Sciatic nerve (tissue), 2 donors: ENCODE results near the gene ID4. TPM values are rescaled to one million over a fixed set of nuclear protein-coding genes. Genes with fewer than 3 reads are reported as not detected.

Experiments used
- ATAC-seq: fragments of 200-7000 bp; cut with Tn5 transposase; one replicate; pipeline ENCODE4 v1.9.1; 2020; ENCODE audit warnings: mild to moderate bottlenecking, moderate library complexity
- DNase-seq: peaks from one replicate; pipeline ENCODE4 v3.0.0-alpha.2; 2020; ENCODE audit warnings: low spot score
- intact Hi-C: fragments of 100-400 bp; cut with DNase I; formaldehyde crosslinking; loops from one replicate; pipeline ENCODE4 v1.14.2; 2022
- total RNA-seq: library from RNA; stranded (reverse); fragmentation: NEBNext Ultra II Directional; extraction: Animal tissue kit (Norgen Biotek cat#: 25700); gene quantifications from one replicate; pipeline ENCODE4 v1.2.1, GENCODE V29; 2021
- donor health status: DM: no; HTN: no; CAD: no.
- donor health status: DM: no; HTN: no; CAD: no.

Gene ID4
- 37.0 TPM for total RNA-seq

- intact Hi-C loops = no loop called here
- DNase-seq (peak; percentile 97), ATAC-seq (peak; percentile 97)
Observed at GRCh38 chr6:19836799-19837510, at the start of gene ID4. ID4 (plus strand) TSS chr6:19837370; CDS start chr6:19837755, 385 bp downstream.

GRCh38 chr6:19788686-19789085 lies 48.5 kb upstream of the ID4 start:
- no peak for DNase-seq
- ATAC-seq = no peak
- intact Hi-C loops = no loop called here

- DNase-seq = no peak
- ATAC-seq = no peak
- intact Hi-C loops = no loop called here
Observed at GRCh38 chr6:19789100-19789803, 47.9 kb upstream of the ID4 start.

- ATAC-seq = no peak
- intact Hi-C loops = no loop called here
Observed at GRCh38 chr6:19791267-19791666, 45.9 kb upstream of the ID4 start.

GRCh38 chr6:19795211-19795610 lies 42.0 kb upstream of the ID4 start:
- intact Hi-C loops = no loop called here
- DNase-seq (no peak), ATAC-seq (no peak)

More at GRCh38 chr6:19791267-19791666, 45.9 kb upstream of the ID4 start:
- no peak for DNase-seq

GRCh38 chr6:19796452-19796851 lies 40.7 kb upstream of the ID4 start:
- ATAC-seq = no peak

GRCh38 chr6:19798362-19798761 lies 38.8 kb upstream of the ID4 start:
- intact Hi-C loops = no loop called here
- DNase-seq = no peak
- no peak for ATAC-seq

More at GRCh38 chr6:19796452-19796851, 40.7 kb upstream of the ID4 start:
- intact Hi-C loops = no loop called here
- no peak for DNase-seq

- DNase-seq (no peak), ATAC-seq (no peak)
- intact Hi-C loops = no loop called here
Observed at GRCh38 chr6:19802656-19803055, 34.5 kb upstream of the ID4 start.

GRCh38 chr6:19803331-19804204 lies 33.6 kb upstream of the ID4 start:
- no peak for ATAC-seq
- no peak for DNase-seq
- intact Hi-C loops = no loop called here

- intact Hi-C loops = no loop called here
Observed at GRCh38 chr6:19804205-19805128, 32.7 kb upstream of the ID4 start.

GRCh38 chr6:19805129-19805481 lies 32.1 kb upstream of the ID4 start:
- intact Hi-C loops = no loop called here
- ATAC-seq (no peak), DNase-seq (no peak)

More at GRCh38 chr6:19804205-19805128, 32.7 kb upstream of the ID4 start:
- ATAC-seq (peak; percentile 99), DNase-seq (peak; percentile 97)

GRCh38 chr6:19806971-19807396 lies 30.2 kb upstream of the ID4 start:
- DNase-seq (no peak), ATAC-seq (no peak)
- intact Hi-C loops = no loop called here

GRCh38 chr6:19811397-19812079 lies 25.6 kb upstream of the ID4 start:
- intact Hi-C loops = no loop called here
- ATAC-seq (no peak), DNase-seq (no peak)

- DNase-seq = no peak
- peak; percentile 60 for ATAC-seq
- intact Hi-C loops = no loop called here
Observed at GRCh38 chr6:19812512-19813119, 24.6 kb upstream of the ID4 start.

GRCh38 chr6:19818805-19819204 lies 18.4 kb upstream of the ID4 start:
- DNase-seq (no peak), ATAC-seq (no peak)
- intact Hi-C loops = no loop called here

- intact Hi-C loops = no loop called here
- ATAC-seq (no peak), DNase-seq (no peak)
Observed at GRCh38 chr6:19824058-19824807, 12.9 kb upstream of the ID4 start.

- DNase-seq (no peak), ATAC-seq (no peak)
- intact Hi-C loops = no loop called here
Observed at GRCh38 chr6:19827247-19827646, 9.9 kb upstream of the ID4 start.
